ENCODE results near the gene COQ5. TPM values are rescaled to one million over a fixed set of nuclear protein-coding genes. Genes with fewer than 3 reads are reported as not detected.
"Not testable (repeated sequence)": the region's sequence is repeated elsewhere in the genome, so short reads cannot be mapped to it uniquely, and the experiment has no call there.

The COQ5 gene
- total RNA-seq, 1 donor = 15.3 TPM

DNA sequence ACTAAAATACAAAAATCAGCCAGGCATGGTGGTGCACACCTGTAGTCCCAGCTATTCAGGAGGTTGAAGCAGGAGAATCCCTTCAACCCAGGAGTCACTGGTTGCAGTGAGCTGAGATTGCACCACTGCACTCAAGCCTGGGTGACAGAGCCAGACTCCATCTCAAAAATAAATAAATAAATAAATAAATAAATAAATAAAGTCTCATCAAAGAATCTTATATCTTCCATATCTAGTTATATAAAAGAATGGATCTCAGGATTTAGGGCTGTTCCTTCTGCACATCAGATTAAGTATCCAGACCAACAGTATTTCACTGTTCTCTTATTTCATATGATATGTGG is 1.4 kb upstream of the COQ5 start:
- DNase-seq (ENCODE audit: low read depth in 2 of 3, low spot score in 2 of 3) = not testable (repeated sequence)

DNA sequence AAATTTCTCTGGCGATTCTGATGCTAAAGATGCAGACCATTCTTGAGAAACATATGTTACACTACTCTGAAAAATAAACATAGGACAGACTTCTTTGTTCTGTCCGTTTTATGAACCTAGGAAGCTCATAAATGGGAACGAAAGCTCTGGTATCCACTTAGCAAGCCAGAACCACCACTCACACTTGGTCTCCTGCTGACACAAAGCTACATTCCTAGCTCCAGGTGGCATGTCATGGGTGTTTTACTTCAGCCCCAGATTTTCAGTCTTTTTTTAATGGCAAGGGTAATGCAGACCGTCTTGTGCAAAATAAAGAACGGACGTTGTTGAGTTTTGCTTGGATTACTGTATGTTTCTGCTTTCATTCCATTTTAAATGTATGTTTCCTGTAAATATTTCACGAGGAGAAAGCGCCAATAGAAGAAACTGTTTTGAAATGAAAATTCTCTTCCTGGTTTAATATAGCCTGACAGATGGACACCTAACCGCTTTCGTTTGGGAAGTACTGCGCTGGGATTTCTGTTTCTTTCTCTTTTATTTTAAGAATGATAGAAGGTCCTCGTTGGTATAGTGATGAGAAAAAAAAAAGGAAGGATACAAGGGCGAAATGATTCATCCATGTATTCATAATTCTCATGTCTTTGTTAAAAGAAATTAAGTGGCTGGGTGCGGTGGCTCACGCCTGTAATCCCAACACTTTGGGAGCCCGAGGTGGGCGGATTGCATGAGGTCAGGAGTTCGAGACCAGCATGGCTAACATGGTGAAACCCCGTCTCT is 871 bp upstream of the COQ5 start:
- DNase-seq (ENCODE audit: low read depth in 2 of 3, low spot score in 2 of 3) = peak in 1 of 3 donors; percentile 12

DNA sequence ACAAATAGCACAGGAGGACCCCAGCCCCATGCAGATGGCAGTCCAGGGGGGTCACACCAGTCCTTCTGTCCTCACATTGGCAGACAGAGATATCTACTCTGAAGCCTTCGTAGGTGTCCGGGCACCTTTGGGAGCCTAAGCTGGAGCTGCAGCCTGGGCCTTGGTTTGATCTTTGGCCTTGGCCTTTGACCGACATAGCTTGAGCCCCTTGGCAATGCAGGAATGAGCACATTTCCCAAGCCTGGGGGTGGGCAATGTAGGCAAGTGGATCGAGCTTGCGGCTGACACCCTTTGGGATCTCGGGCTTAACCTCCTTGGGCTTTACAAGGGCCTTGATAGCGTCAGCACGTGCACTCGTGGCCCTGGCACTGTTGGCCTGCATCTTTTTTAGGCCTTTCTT is 6.4 kb downstream of the COQ5 start:
- no peak for DNase-seq (ENCODE audit: low read depth in 2 of 3, low spot score in 2 of 3)

DNA sequence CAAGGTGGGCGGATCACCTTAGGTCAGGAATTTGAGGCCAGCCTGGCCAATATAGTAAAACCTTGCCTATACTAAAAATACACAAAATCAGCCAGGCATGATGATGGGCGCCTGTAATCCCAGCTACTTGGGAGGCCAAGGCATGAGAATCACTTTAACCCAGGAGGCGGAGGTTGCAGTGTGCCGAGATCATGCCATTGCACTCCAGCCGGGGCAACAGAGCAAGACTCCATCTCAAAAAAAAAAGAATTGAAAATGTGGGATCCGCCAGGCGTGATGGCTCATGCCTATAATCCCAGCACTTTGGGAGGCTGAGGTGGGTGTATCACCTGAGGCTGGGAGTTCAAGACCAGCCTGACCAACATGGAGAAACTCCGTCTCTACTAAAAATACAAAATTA is 9.6 kb downstream of the COQ5 start:
- not testable (repeated sequence) for DNase-seq (ENCODE audit: low read depth in 2 of 3, low spot score in 2 of 3)

DNA sequence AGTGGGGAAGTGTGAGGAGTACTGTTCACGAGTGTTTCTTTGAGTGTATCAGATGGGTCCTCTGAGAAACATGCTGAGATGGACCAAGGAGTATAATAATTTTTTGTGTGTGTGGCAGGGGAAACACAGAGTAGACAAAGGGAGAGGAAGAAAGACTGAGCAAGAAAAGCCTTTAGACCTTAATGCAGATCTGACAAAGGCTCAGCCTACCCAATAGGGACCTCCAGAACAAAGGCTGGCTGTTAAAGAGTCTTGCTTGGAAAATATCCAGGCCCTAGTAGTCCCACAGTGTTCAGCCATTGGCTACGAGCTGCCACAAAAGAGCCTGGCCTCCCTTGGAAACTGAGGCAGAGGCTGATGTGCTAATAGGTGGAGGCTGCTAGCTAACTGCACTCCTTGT is 13.5 kb downstream of the COQ5 start:
- no peak for DNase-seq (ENCODE audit: low read depth in 2 of 3, low spot score in 2 of 3)

DNA sequence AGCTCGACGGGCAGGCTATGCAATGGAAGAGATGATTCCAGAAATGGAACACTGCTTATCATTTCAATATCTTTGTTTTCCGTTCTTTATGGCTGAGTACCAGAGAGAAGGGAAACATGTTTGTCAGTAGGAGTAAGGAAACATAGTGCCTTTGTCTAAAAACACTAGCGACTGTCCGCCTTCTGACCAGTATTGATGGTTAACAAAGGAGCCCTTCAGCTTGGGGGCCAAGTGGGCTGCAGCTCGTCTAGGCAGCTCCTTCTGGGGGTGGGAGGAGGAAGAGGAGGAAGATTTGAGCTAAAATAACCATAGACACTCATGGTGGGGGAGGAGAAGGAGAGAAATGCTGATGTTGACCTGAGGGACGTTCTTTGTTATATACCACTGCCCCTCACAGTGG is 15.0 kb downstream of the COQ5 start:
- DNase-seq (ENCODE audit: low read depth in 2 of 3, low spot score in 2 of 3) = no peak

DNA sequence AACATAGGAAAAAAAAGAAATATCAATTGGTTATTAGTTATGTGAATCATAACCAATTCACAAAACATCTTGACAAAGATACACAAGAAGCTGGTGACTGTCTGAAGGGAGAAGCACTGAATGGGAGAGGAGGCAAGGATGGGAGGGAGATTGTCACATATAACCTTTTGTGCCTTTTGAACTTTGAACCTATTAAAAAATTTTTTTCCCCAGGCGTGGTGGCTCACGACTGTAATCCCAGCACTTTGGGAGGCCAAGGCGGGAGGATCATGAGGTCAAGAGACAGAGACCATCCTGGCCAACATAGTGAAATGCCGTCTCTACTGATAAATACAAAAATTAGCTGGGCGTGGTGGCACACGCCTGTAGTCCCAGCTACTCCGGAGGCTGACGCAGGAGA is 20.4 kb downstream of the COQ5 start:
- no peak for DNase-seq (ENCODE audit: low read depth in 2 of 3, low spot score in 2 of 3)

DNA sequence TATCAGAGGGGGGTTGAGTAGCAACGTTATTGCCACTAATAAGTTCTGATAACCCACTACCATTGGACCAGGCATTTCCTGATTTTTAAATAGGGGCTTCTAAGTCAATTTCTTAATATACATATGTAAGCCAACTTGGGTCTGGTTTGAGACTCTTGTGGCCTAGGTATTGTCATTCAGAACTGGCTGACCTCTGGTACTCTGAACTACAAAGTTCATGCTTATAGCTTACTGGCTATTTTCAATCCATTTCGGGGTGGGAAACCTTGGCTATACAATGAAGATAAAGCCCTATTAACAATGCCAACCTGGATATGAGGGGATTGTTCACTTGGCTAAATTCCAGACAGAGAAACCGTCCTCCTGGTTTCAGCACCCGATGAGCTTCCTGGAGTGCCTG is 24.4 kb downstream of the COQ5 start:
- no peak for DNase-seq (ENCODE audit: low read depth in 2 of 3, low spot score in 2 of 3)

DNA sequence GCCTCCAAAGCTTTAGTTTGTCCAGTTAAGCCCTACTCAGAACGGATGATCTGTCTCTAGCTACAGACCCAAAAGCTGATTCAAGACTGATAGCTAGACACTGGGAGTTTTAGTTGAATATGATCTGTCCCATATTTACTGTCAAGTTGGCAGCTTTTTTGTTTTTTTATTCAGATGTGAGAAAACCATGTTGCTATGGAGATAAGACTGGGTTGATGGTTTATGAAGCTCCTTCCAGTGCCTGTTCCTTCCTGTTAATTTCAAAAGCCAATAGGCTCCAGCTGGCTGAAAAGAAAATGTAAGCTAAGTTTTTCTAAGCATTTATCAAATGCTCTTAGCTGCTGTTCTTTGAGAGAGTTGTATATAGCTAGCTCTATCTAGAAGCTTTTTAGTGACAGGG is 28.4 kb downstream of the COQ5 start:
- DNase-seq (ENCODE audit: low read depth in 2 of 3, low spot score in 2 of 3) = peak in 1 of 3 donors; percentile 33

DNA sequence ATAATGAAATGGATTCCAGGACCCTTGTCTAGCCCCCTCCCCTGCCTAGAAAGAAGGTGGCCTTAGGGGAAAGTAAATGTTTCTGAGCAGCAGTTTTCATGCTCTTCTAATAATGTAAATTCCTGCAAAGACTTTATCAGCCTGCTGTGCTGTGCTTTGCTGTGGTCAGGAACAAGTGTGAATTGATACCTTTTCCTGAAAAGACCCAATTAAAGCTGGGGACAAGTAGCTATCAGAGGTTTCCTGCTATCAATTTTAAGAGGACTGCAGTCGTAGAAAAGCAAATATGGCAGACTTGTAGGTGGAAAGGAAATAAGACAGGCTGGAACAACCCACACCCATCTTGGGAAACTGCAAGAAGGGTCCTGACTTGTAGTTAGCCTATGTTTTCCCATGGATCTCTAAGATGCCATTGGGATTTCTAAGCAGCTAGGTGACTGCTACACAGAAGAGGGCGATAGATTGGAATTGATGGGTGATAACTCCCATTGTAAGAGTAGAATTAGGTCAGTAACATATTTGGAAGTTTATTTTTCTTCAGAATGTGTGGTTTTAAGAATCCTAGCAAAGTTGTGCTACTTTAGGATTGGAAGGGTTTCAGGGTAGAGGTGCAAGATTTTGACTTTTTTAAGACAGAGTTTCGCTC is 30.0 kb downstream of the COQ5 start:
- no peak for DNase-seq (ENCODE audit: low read depth in 2 of 3, low spot score in 2 of 3)

DNA sequence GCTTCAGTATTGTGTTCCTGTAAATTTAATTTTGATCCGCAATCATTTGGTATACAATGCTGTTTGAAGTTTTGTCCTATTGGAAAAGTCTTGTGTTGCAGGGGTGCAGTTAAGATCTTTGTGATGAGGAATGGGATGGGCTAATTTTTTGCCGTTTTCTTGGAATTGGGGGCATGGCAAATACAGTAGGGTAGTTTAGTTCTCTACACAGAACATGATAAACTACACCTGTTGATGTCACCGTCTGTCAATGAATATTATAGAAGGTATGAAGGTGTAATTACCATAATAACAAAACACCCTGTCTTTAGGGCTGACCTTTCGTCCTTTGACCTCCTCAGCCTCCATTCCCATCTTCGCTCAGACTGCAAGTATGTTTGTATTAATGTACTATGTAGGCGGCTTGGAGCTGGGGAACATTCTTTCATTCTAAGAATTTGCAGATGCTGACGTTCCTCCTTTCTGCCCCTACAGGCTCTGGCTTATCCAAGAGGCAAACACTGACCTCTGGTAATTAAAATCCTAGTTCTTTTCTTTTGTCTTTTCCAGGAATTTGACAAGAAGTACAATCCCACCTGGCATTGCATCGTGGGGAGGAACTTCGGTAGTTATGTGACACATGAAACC is 31.3 kb downstream of the COQ5 start:
- no peak for DNase-seq (ENCODE audit: low read depth in 2 of 3, low spot score in 2 of 3)

DNA sequence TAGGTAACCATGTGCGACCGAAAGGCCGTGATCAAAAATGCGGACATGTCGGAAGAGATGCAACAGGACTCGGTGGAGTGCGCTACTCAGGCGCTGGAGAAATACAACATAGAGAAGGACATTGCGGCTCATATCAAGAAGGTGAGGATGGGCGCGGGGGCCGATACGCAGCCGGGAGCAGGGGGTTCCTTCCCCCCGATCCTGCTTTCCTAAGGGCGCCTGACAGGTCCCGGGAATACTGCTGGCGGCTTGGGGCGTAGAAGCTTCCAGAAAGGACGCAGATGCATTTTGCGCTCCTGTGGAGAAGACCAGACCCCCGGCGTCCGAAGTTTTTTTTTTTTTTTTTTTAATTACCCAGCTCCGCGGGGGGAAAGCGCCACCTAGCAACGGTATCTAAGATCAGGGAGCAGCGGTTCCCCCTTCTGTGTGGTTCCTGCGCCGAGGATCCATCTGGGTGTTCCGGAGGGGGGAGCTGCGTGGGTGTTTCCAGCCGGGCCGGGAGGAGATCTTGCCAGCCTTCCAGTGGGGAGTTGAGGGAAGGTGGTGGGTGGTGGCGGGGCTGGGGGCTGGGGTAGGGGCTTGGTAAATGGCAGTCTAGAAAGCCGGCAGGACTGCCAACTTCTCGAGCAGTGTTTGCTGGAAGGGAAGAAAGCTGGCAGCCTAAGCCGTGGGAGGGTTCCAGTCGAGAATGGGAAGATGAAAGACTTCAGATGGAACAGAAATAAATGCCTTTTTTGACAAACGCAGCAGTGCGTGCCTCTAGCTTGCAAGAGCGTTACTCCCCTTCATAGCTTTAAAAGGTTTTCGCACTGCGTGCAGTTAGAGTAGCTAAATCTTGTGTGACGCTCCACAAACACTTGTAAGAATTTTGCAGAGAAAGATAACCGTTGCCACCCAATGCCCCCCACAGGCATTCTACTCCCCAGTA is 32.3 kb downstream of the COQ5 start:
- peak; percentile 18 to 74 (median 68) for DNase-seq (ENCODE audit: low read depth in 2 of 3, low spot score in 2 of 3)

DNA sequence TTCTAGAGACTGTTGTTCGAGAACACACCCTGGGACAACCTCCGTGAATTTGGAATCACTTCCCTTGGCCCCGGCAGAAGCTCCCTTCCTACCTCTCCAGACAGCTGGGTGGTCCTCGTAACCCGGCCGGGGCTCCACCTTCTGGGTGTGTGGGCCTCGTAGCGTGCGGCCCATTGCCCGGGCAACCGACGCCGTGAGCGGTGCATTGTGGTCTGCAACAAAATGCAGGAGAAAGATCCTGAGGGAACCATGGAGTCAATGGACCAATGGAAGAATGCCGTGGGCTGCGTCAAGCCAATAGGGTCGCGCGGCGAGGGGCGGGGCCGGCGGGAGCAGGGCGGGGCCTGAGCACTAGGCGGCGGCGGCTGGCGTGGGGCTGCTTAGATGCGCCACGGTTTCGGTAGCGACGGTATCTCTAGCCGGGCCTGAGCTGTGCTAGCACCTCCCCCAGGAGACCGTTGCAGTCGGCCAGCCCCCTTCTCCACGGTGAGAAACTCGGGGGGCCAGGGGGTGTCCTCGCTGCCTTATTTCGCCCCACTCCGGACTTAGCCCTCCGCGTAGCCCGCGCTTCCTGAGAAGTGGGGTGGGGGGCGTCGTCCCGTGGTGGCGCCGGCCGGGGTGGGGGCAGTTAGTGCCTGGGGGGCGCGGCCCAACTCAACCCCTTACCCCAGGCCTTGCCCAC is 33.1 kb downstream of the COQ5 start, which contains the start of gene DYNLL1:
DYNLL1 (plus strand) TSS at position 383 of the 682 bp plus-strand sequence. CDS start 309 bp downstream, outside the sequence.
- DNase-seq (ENCODE audit: low read depth in 2 of 3, low spot score in 2 of 3) = peak; percentile 93 to 98 (median 96)

DNA sequence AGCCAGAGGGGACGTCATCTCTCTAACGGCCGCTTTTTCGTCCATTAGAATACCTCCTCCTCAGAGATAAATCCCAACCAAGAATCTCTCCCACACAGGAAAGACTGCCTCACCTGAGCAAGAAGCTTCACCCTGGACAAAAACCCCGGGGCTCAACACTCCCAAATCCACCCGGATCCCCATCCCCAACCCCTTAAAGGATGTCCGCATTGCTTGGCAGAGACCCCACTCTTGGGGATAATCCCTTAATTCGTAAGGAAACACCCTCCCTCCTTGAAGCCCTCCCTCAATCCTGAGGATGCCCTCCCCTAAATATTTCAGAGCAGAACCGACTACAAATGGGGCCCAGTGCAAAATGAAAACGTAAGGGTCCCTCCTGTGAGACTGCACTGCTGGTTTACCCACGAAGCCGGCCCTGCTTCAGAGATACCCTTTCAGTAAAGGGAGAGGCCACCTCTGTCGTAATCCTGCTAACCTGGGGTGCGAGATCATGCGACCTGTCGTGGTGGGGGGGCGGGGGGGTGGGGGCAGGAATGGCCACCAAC is 33.7 kb downstream of the COQ5 start:
- no peak for DNase-seq (ENCODE audit: low read depth in 2 of 3, low spot score in 2 of 3)

DNA sequence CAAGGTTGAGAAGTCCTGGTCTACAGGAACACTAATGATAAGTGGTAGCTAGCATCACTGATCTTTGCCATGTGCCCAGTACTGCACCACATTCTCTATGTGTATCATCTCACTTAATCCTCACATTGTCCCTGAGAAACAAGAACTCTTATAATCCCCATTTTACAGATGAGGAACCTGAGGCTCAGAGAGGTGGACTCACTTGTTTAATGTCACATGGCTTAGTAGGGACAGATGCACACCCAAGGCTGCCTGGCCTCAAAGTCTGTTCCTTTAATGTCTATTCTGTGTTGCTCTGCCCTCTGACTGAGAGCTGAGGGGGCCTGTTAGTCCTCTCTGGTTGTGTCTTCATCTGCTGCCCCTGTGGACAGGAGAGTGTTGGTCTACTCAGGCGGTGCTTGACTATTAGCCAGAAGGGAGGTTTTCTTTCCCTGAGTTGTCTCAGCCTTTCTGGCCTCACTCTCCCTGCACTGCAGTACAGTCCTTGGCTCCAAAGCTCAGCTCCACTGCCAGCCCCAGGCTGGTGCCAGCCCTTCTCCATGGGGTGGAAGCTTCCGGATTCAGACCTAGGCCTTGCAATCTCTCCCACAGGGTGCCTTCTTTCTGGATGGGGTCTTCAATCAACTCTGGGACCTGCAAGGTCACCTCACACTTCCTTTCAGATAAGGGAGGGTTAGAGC is 38.0 kb downstream of the COQ5 start:
- DNase-seq (ENCODE audit: low read depth in 2 of 3, low spot score in 2 of 3) = no peak

DNA sequence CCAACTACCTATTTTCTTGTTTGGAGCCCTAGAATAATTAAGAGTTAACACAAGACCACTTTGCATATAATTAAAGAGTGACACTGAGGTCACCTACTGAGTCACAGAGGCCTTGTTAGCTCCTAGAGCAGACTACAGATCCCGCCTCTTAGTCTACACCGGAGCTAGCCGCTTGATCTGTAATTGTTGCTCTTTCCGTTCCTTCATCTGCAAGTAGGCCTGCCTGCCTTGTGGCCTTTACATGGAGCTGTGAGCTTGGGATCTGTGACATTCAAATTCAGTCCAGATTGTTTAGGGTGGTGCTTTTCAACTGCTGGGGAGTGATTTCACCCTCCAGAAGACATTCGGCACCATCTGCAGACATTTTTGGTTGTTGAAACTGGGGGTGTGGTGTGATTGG is 38.6 kb downstream of the COQ5 start:
- DNase-seq (ENCODE audit: low read depth in 2 of 3, low spot score in 2 of 3) = no peak

DNA sequence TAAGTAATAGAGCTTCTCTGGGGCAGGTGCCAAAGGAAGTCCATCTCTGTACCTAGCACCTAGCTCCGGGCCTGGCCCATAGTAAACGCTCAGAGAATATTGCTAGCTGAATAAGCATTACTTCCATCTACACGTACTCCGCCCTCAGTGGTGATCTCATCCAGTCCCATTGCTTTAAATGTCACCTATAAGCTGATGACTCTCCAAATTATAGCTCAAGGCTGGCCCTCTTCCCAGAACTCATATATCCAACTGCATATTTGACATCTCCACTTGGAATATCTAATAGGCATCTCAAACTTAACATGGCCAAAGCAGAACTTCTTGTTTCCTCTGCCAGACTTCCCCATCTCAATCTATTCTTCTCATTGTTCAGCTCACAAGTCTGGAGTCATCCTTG is 39.9 kb downstream of the COQ5 start:
- no peak for DNase-seq (ENCODE audit: low read depth in 2 of 3, low spot score in 2 of 3)

DNA sequence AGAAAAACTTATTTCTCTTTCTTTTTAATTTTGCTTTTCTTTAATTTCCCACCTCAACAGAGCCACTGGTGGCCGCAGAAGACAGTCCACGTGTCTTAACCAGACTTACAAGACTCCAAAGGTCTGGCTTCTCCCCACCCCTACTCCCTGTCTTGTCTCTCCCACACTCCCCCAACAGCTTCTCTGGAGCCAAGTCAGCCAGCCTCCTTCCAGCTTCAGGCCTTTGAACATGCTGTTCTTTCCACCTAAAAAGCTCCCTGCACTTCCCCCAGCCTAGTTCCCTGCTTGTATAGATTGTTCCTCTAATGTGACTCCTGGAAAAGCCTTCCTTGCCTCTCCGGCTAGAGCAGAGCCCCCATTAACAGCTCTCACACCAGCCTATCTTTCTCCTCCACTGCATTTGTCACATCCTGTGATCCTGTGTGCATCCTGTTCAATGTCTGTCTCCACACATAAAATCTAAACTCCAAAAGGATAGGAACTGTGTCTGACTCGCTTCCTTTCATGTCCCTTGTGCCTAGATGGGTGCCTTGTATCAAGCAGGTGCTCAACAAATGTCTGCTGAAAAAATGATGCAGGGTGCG is 40.8 kb downstream of the COQ5 start:
- DNase-seq (ENCODE audit: low read depth in 2 of 3, low spot score in 2 of 3) = no peak

DNA sequence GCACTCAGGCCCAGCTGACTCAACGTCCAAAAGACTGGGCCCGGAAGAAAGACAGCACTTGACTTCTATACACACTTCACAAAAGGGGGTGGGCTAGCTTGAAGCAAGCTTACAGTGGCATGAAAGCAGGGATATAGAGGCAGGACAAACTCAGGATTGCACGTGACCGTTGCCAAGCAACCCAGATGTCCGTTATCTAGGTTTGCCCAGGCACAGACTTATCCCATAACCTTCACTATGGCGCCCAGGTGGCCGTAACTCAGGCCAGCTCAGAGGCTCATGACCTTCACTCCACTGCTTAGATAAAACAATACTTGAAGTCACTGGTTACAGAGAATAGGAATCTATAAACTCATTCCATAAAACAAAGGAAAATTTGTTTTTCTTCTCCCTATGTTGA is 41.4 kb downstream of the COQ5 start:
- DNase-seq (ENCODE audit: low read depth in 2 of 3, low spot score in 2 of 3) = not testable (repeated sequence)
